ENCODE data around the gene PCDHGA12. TPM values are rescaled to one million over a fixed set of nuclear protein-coding genes. Genes with fewer than 3 reads are reported as not detected.

PCDHGA12 gene
- total RNA-seq, 1 experiment from 2014 or later: 2.1 TPM

DNA sequence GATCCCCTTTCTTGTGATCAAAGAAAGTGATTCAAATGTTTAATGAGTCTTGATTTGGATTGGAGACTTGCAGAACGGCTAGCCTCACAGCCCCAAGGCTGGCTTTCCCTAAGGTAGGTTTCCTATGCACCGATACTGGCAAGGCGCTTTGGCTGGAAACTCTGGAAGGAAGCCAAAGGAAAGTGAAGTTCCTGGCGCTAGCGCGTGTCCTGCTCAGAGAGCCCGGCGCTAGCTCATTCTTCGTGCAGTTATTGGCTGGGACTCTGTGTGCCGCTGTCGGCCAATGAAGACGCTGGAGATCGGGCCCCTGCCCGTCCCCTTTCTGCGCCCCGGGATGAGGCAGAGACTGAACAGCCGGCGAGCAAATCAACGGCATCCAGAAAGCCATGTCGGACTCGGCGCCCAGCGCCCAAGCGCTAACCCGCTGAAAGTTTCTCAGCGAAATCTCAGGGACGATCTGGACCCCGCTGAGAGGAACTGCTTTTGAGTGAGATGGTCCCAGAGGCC is 45.4 kb downstream of the PCDHGA12 start, which contains the start of gene PCDHGC3 (continued):
- no peak for TF ChIP-seq ELF4 (CRISPR knock-in tag; IDR thresholded peaks at IDR 0.05; ENCODE audit: low read depth)
- no peak for TF ChIP-seq SMAD3 (CRISPR knock-in tag; IDR thresholded peaks at IDR 0.05; ENCODE audit: borderline replicate concordance)
- no peak for TF ChIP-seq ZNF317 (CRISPR knock-in tag; IDR thresholded peaks at IDR 0.05; ENCODE audit: borderline replicate concordance, low read depth)
- TF ChIP-seq ZNF263 (CRISPR knock-in tag; IDR thresholded peaks at IDR 0.05; ENCODE audit: low read depth): no peak
- no peak for TF ChIP-seq ZNF232 (CRISPR knock-in tag; IDR thresholded peaks at IDR 0.05)
- no peak for TF ChIP-seq E2F4 (CRISPR knock-in tag; IDR thresholded peaks at IDR 0.05; ENCODE audit: borderline replicate concordance, low read depth)
- peak; percentile 43 for TF ChIP-seq NFYB (CRISPR knock-in tag; conservative IDR thresholded peaks at IDR 0.05; ENCODE audit: low read depth)
- TF ChIP-seq, protein P1, sequence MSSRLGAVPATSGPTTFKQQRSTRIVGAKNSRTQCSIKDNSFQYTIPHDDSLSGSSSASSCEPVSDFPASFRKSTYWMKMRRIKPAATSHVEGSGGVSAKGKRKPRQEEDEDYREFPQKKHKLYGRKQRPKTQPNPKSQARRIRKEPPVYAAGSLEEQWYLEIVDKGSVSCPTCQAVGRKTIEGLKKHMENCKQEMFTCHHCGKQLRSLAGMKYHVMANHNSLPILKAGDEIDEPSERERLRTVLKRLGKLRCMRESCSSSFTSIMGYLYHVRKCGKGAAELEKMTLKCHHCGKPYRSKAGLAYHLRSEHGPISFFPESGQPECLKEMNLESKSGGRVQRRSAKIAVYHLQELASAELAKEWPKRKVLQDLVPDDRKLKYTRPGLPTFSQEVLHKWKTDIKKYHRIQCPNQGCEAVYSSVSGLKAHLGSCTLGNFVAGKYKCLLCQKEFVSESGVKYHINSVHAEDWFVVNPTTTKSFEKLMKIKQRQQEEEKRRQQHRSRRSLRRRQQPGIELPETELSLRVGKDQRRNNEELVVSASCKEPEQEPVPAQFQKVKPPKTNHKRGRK (CRISPR knock-in tag; IDR thresholded peaks at IDR 0.05; ENCODE audit: borderline replicate concordance): no peak
- no peak for TF ChIP-seq NR1H2 (CRISPR knock-in tag; IDR thresholded peaks at IDR 0.05)
- no peak for TF ChIP-seq CREB1 (CRISPR knock-in tag; IDR thresholded peaks at IDR 0.05)
- TF ChIP-seq, protein P2, sequence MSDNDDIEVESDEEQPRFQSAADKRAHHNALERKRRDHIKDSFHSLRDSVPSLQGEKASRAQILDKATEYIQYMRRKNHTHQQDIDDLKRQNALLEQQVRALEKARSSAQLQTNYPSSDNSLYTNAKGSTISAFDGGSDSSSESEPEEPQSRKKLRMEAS (CRISPR knock-in tag; IDR thresholded peaks at IDR 0.05): peak; percentile 78
- no peak for TF ChIP-seq ESRRA (CRISPR knock-in tag; IDR thresholded peaks at IDR 0.05; ENCODE audit: borderline replicate concordance)
- no peak for TF ChIP-seq SP1 (CRISPR knock-in tag; conservative IDR thresholded peaks at IDR 0.05)
- no peak for TF ChIP-seq CREM (CRISPR knock-in tag; IDR thresholded peaks at IDR 0.05)
- TF ChIP-seq, protein P3, sequence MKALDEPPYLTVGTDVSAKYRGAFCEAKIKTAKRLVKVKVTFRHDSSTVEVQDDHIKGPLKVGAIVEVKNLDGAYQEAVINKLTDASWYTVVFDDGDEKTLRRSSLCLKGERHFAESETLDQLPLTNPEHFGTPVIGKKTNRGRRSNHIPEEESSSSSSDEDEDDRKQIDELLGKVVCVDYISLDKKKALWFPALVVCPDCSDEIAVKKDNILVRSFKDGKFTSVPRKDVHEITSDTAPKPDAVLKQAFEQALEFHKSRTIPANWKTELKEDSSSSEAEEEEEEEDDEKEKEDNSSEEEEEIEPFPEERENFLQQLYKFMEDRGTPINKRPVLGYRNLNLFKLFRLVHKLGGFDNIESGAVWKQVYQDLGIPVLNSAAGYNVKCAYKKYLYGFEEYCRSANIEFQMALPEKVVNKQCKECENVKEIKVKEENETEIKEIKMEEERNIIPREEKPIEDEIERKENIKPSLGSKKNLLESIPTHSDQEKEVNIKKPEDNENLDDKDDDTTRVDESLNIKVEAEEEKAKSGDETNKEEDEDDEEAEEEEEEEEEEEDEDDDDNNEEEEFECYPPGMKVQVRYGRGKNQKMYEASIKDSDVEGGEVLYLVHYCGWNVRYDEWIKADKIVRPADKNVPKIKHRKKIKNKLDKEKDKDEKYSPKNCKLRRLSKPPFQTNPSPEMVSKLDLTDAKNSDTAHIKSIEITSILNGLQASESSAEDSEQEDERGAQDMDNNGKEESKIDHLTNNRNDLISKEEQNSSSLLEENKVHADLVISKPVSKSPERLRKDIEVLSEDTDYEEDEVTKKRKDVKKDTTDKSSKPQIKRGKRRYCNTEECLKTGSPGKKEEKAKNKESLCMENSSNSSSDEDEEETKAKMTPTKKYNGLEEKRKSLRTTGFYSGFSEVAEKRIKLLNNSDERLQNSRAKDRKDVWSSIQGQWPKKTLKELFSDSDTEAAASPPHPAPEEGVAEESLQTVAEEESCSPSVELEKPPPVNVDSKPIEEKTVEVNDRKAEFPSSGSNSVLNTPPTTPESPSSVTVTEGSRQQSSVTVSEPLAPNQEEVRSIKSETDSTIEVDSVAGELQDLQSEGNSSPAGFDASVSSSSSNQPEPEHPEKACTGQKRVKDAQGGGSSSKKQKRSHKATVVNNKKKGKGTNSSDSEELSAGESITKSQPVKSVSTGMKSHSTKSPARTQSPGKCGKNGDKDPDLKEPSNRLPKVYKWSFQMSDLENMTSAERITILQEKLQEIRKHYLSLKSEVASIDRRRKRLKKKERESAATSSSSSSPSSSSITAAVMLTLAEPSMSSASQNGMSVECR (CRISPR knock-in tag; IDR thresholded peaks at IDR 0.05; ENCODE audit: borderline replicate concordance): no peak
- no peak for TF ChIP-seq CBFB (CRISPR knock-in tag; IDR thresholded peaks at IDR 0.05; ENCODE audit: low read depth)
- no peak for TF ChIP-seq NR2C2 (CRISPR knock-in tag; IDR thresholded peaks at IDR 0.05)
- TF ChIP-seq, protein P4, sequence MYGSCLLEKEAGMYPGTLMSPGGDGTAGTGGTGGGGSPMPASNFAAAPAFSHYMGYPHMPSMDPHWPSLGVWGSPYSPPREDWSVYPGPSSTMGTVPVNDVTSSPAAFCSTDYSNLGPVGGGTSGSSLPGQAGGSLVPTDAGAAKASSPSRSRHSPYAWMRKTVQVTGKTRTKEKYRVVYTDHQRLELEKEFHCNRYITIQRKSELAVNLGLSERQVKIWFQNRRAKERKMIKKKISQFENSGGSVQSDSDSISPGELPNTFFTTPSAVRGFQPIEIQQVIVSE (CRISPR knock-in tag; IDR thresholded peaks at IDR 0.05; ENCODE audit: borderline replicate concordance): no peak
- no peak for TF ChIP-seq GTF2I (CRISPR knock-in tag; conservative IDR thresholded peaks at IDR 0.05)
- no peak for TF ChIP-seq RELA (CRISPR knock-in tag; IDR thresholded peaks at IDR 0.05; ENCODE audit: borderline replicate concordance)
- TF ChIP-seq ZNF423 (CRISPR knock-in tag; IDR thresholded peaks at IDR 0.05): no peak
- TF ChIP-seq ATF6 (CRISPR knock-in tag; IDR thresholded peaks at IDR 0.05): no peak
- TF ChIP-seq GRHL2 (CRISPR knock-in tag; IDR thresholded peaks at IDR 0.05; ENCODE audit: insufficient replicate concordance, severe bottlenecking): no peak
- no peak for TF ChIP-seq ZNF219 (CRISPR knock-in tag; IDR thresholded peaks at IDR 0.05; ENCODE audit: borderline replicate concordance)
- TF ChIP-seq PRRX2 (CRISPR knock-in tag; IDR thresholded peaks at IDR 0.05): no peak
- no peak for TF ChIP-seq AFF4 (CRISPR knock-in tag; IDR thresholded peaks at IDR 0.05; ENCODE audit: borderline replicate concordance)

Data from WTC11 (cell line).